K562 (cell line): ENCODE measurements around the gene GLDC. TPM values are rescaled to one million over a fixed set of nuclear protein-coding genes. Genes with fewer than 3 reads are reported as not detected.

Experiments used
- ARID4B ChIP-seq: sonication (generic); formaldehyde crosslinking; IDR thresholded peaks from 2 replicates; pipeline ENCODE4 v1.8.0; 2022; ENCODE audit warnings: mild to moderate bottlenecking, missing genetic modification reagents
- ARNT ChIP-seq, 2 experiments: fragments of 450-650 bp; IDR thresholded peaks; 2 replicates each; pipeline ENCODE4 v1.6.1; 2016; ENCODE audit warnings: mild to moderate bottlenecking in 1 of 2
- FOSL1 ChIP-seq: fragments of 200-800 bp; sonication (Bioruptor generic); conservative IDR thresholded peaks from 2 replicates; pipeline ENCODE4 v1.6.1; 2016; ENCODE audit warnings: missing genetic modification characterization, missing compliant biosample characterization
- FOXO4 ChIP-seq: fragments of 450-650 bp; formaldehyde crosslinking; IDR thresholded peaks from 2 replicates; pipeline ENCODE4 v1.4.0; 2020; ENCODE audit warnings: mild to moderate bottlenecking, moderate library complexity
- GATAD2A ChIP-seq: fragments of 450-650 bp; IDR thresholded peaks from 2 replicates; pipeline ENCODE4 v1.6.1; 2017
- MEIS2 ChIP-seq: fragments of 450-650 bp; IDR thresholded peaks from 2 replicates; pipeline ENCODE4 v1.6.1; 2014; ENCODE audit warnings: mild to moderate bottlenecking; ENCODE audit not compliant: partially characterized antibody
- NCOA6 ChIP-seq: fragments of 450-650 bp; IDR thresholded peaks from 2 replicates; pipeline ENCODE4 v1.6.1; 2017; ENCODE audit warnings: mild to moderate bottlenecking
- TAL1 ChIP-seq: fragments of 450-650 bp; IDR thresholded peaks from 2 replicates; pipeline ENCODE4 v1.6.1; 2016; ENCODE audit warnings: mild to moderate bottlenecking
- ZNF764 ChIP-seq: fragments of 250-450 bp; sonication (Bioruptor Pico); IDR thresholded peaks from 2 replicates; pipeline ENCODE4 v1.4.0; 2020; ENCODE audit warnings: low read depth, mild to moderate bottlenecking, moderate library complexity
- polyA plus RNA-seq, 8 experiments: library from polyadenylated mRNA; depleted of rRNA in 4 of 8; stranded (reverse) in 5 of 8; unstranded in 3 of 8; fragments of >200 nt; fragmentation: Nextera tagmentation in 2 of 8; fragmentation: Illumina TruSeq in 1 of 8; extraction: Ambion mirVana in 2 of 8; extraction: Trizol in 1 of 8; gene quantifications; 2 replicates each; pipeline versions ENCODE4 v1.2.1 to v1.2.3, GENCODE V29; 2011 to 2014; ENCODE audit warnings: inconsistent platforms in 1 of 8, missing spikeins in 1 of 8
- total RNA-seq, 7 experiments: library from RNA; depleted of rRNA in 6 of 7; stranded (reverse); fragments of >200 nt in 6 of 7; fragmentation: Illumina TruSeq in 2 of 7; extraction: Trizol in 2 of 7; gene quantifications; 2 replicates each; pipeline versions ENCODE4 v1.2.1 to v1.2.3, GENCODE V29; 2011 to 2021; ENCODE audit warnings: low replicate concordance in 1 of 7

The GLDC gene
- total and polyA plus RNA-seq, 9 of the 15 experiments (the other 6 are each of a cell fraction or from before 2014, with no cell fraction given) = 0.03 to 0.27 (median 0.08) TPM; not detected in 6

GRCh38 chr9:6490863-6491262 is 154.7 kb downstream of the GLDC start (continued):
- TF ChIP-seq ARID4B (no peak), TAL1 (no peak), GATAD2A (no peak), NCOA6 (no peak), ZNF764 (CRISPR knock-in tag) (no peak), ARNT (IDR thresholded peaks at IDR 0.05) (no peak), MEIS2 (no peak), FOSL1 (tag) (no peak), FOXO4 (CRISPR knock-in tag) (no peak)
